Breast epithelium (tissue), 4 donors: ENCODE measurements around the gene TMEM187. TPM values are rescaled to one million over a fixed set of nuclear protein-coding genes. Genes with fewer than 3 reads are reported as not detected.
A peak's percentile ranks its signal among the peaks of the same experiment; 100 is the strongest.

Experiments
- DNase-seq, 2 donors: peaks; one replicate each; pipeline ENCODE4 v3.0.0-alpha.2; 2019; ENCODE audit warnings: low spot score in 2 of 2
- H3K27ac ChIP-seq, 2 donors: fragments of 200-600 bp; sonication (generic) in 1 of 2; one replicate each; pipeline ENCODE4 v1.5.1; 2016 to 2019; ENCODE audit warnings: mild to moderate bottlenecking in 1 of 2
- H3K27me3 ChIP-seq, 2 donors: fragments of 200-600 bp; sonication (generic) in 1 of 2; one replicate each; pipeline versions ENCODE4 v1.5.1 to v1.6.0; 2017 to 2019; ENCODE audit warnings: control low read depth in 1 of 2, mild to moderate bottlenecking in 1 of 2
- H3K36me3 ChIP-seq: fragments of 200-600 bp; one replicate; pipeline ENCODE4 v1.5.1; 2019
- H3K4me1 ChIP-seq, 2 donors: fragments of 200-600 bp; sonication (generic); one replicate each; pipeline ENCODE4 v1.5.1; 2016 to 2019; ENCODE audit warnings: control low read depth in 1 of 2
- H3K4me3 ChIP-seq, 3 donors: fragments of 200-600 bp; sonication (generic); 1 replicate in 2 of 3; 2 replicates in 1 of 3; pipeline ENCODE4 v1.5.1; 2016 to 2019; ENCODE audit warnings: mild to moderate bottlenecking in 3 of 3, moderate library complexity in 2 of 3
- H3K9me3 ChIP-seq, 2 donors: fragments of 200-600 bp; sonication (generic) in 1 of 2; one replicate each; pipeline ENCODE4 v1.5.1; 2016 to 2019; ENCODE audit warnings: control low read depth in 1 of 2
- POLR2A ChIP-seq: fragments of 450-650 bp; IDR thresholded peaks from one replicate; pipeline ENCODE4 v1.6.1; 2016; ENCODE audit warnings: antibody characterized with exemption, mild to moderate bottlenecking, moderate library complexity
- POLR2AphosphoS5 ChIP-seq, 3 donors: sonication (generic); formaldehyde crosslinking; IDR thresholded peaks; one replicate each; pipeline ENCODE4 v1.6.1; 2017; ENCODE audit warnings: antibody characterized with exemption in 3 of 3
- intact Hi-C: fragments of 100-400 bp; cut with DNase I; formaldehyde crosslinking; loops from one replicate; pipeline ENCODE4 v1.15.1; 2023; ENCODE audit warnings: low total_unique reads
- total RNA-seq, 3 donors: library from RNA; depleted of rRNA; stranded (reverse); fragments of >200 nt; gene quantifications; one replicate each; pipeline ENCODE4 v1.1.0, GENCODE V29; 2016
- TF ChIP-seq, protein P1 (sequence below), 3 donors: fragments of 450-650 bp; IDR thresholded peaks; one replicate each; pipeline ENCODE4 v1.5.1; 2016 to 2017; ENCODE audit warnings: antibody characterized with exemption in 3 of 3, mild to moderate bottlenecking in 3 of 3, moderate library complexity in 3 of 3

TMEM187 gene
- total RNA-seq, 3 donors from 2014 or later: 7.6 to 10.9 (median 8.2) TPM

- H3K9me3 ChIP-seq: no peaks in the 10 kb centered on the region
- no peak for DNase-seq
- H3K4me3 ChIP-seq: no peak overlapping the region
- no peak overlapping the region for H3K27ac ChIP-seq
- H3K36me3 ChIP-seq: no peaks in the 10 kb centered on the region
- intact Hi-C loops: no loop called here
- no peak for TF ChIP-seq POLR2A
- TF ChIP-seq, protein P1, sequence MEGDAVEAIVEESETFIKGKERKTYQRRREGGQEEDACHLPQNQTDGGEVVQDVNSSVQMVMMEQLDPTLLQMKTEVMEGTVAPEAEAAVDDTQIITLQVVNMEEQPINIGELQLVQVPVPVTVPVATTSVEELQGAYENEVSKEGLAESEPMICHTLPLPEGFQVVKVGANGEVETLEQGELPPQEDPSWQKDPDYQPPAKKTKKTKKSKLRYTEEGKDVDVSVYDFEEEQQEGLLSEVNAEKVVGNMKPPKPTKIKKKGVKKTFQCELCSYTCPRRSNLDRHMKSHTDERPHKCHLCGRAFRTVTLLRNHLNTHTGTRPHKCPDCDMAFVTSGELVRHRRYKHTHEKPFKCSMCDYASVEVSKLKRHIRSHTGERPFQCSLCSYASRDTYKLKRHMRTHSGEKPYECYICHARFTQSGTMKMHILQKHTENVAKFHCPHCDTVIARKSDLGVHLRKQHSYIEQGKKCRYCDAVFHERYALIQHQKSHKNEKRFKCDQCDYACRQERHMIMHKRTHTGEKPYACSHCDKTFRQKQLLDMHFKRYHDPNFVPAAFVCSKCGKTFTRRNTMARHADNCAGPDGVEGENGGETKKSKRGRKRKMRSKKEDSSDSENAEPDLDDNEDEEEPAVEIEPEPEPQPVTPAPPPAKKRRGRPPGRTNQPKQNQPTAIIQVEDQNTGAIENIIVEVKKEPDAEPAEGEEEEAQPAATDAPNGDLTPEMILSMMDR (IDR thresholded peaks at IDR 0.05): no peak
- TF ChIP-seq POLR2AphosphoS5 (IDR thresholded peaks at IDR 0.05): no peak
- H3K27me3 ChIP-seq: peaks cover 0 to 65% of the 10 kb centered on the region in 2 donors
- no peaks in the 10 kb centered on the region for H3K4me1 ChIP-seq
Measured at GRCh38 chrX:154023276-154024000, 50.9 kb downstream of the TMEM187 start.

GRCh38 chrX:154024271-154024670, 51.7 kb downstream of the TMEM187 start:
- Histone ChIP-seq H3K27ac (peak overlapping the region in 1 of 2 donors; percentile 25), H3K9me3 (no peaks in the 10 kb centered on the region), H3K4me1 (no peaks in the 10 kb centered on the region), H3K36me3 (no peaks in the 10 kb centered on the region), H3K27me3 (peaks cover 0 to 69% of the 10 kb centered on the region in 2 donors), H3K4me3 (no peak overlapping the region)
- intact Hi-C loops: no loop called here
- TF ChIP-seq POLR2AphosphoS5 (IDR thresholded peaks at IDR 0.05) (no peak), POLR2A (no peak)
- TF ChIP-seq, protein P1 (IDR thresholded peaks at IDR 0.05): no peak
- no peak for DNase-seq

- peaks cover 0 to 75% of the 10 kb centered on the region in 2 donors for H3K27me3 ChIP-seq
- no peak for DNase-seq
- H3K9me3 ChIP-seq: no peaks in the 10 kb centered on the region
- H3K27ac ChIP-seq: peak overlapping the region in 1 of 2 donors; percentile 1
- no peaks in the 10 kb centered on the region for H3K4me1 ChIP-seq
- no peaks in the 10 kb centered on the region for H3K36me3 ChIP-seq
- TF ChIP-seq POLR2AphosphoS5 (IDR thresholded peaks at IDR 0.05) (no peak), POLR2A (no peak)
- TF ChIP-seq, protein P1 (IDR thresholded peaks at IDR 0.05): no peak
- intact Hi-C loops: no loop called here
- H3K4me3 ChIP-seq: no peak overlapping the region
Measured at GRCh38 chrX:154025230-154025629, 52.7 kb downstream of the TMEM187 start.

- TF ChIP-seq POLR2A (no peak), POLR2AphosphoS5 (IDR thresholded peaks at IDR 0.05) (no peak)
- TF ChIP-seq, protein P1 (IDR thresholded peaks at IDR 0.05): no peak
- Histone ChIP-seq H3K4me3 (no peak overlapping the region), H3K27ac (peak overlapping the region in 1 of 2 donors; percentile 48), H3K4me1 (no peaks in the 10 kb centered on the region), H3K27me3 (peaks cover 0 to 64% of the 10 kb centered on the region in 2 donors), H3K9me3 (no peaks in the 10 kb centered on the region), H3K36me3 (no peaks in the 10 kb centered on the region)
- no peak for DNase-seq
- intact Hi-C loops: no loop called here
Measured at GRCh38 chrX:154026136-154027021, 53.8 kb downstream of the TMEM187 start.

DNA sequence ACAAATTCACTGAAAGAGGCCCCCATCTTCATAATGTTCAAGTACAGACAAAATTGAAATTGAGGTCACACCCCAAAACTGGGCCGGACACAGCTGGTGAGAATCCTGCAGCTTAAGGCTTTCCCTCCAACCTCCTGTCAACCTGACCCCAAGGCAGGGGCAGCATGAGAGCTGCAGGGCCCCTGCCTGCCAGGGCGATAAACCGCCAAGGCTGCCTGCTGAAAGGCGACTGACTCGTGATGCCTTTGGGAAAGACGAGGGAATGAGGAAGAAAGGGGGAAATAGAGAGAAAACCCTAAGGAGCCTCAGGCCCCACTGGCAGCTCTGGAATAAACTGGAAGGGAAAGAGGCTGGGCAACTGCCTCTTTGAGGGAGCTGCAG, 54.5 kb downstream of the TMEM187 start:
- intact Hi-C loops: no loop called here
- Histone ChIP-seq H3K27ac (peak overlapping the region in 1 of 2 donors; percentile 48), H3K4me3 (no peak overlapping the region), H3K9me3 (no peaks in the 10 kb centered on the region), H3K27me3 (peaks cover 0 to 68% of the 10 kb centered on the region in 2 donors), H3K36me3 (no peaks in the 10 kb centered on the region), H3K4me1 (no peaks in the 10 kb centered on the region)
- TF ChIP-seq POLR2A: no peak
- no peak for TF ChIP-seq POLR2AphosphoS5 (IDR thresholded peaks at IDR 0.05)
- TF ChIP-seq, protein P1 (IDR thresholded peaks at IDR 0.05): no peak
- DNase-seq: no peak
